PC-3 (cell line): ENCODE results near the gene MUTYH.

Source experiments
- CTCF ChIP-seq: fragments of 300-600 bp; sonication (generic); conservative IDR thresholded peaks from 2 replicates; pipeline ENCODE4 v1.5.1; 2017; ENCODE audit warnings: antibody characterized with exemption, low read depth, mild to moderate bottlenecking, low read length
- EZH2 ChIP-seq: fragments of 300-600 bp; sonication (generic); IDR thresholded peaks from one replicate; pipeline ENCODE4 v1.6.1; 2017; ENCODE audit warnings: antibody characterized with exemption, mild to moderate bottlenecking, low read length; ENCODE audit not compliant: unreplicated experiment
- EZH2phosphoT487 ChIP-seq: fragments of 300-600 bp; sonication (generic); IDR thresholded peaks from 2 replicates; pipeline ENCODE4 v1.6.1; 2018; ENCODE audit warnings: mild to moderate bottlenecking, antibody characterized with exemption, low read length, borderline replicate concordance

GRCh38 chr1:45380730-45381129 is 40.5 kb upstream of the MUTYH start:
- no peak for TF ChIP-seq CTCF
- TF ChIP-seq EZH2: no peak
- TF ChIP-seq EZH2phosphoT487: no peak
